WERI-Rb-1 (cell line): ENCODE data around the gene KCTD13.
"Not testable (repeated sequence)": the region's sequence is repeated elsewhere in the genome, so short reads cannot be mapped to it uniquely, and the experiment has no call there.

Source experiments
- DNase-seq: peaks from one replicate; pipeline ENCODE4 v3.0.0-alpha.2; 2020
- H3K27ac ChIP-seq: fragments of 250-450 bp; sonication (Bioruptor Pico); 2 replicates; pipeline ENCODE4 v1.5.1; 2020; ENCODE audit warnings: mild to moderate bottlenecking, moderate library complexity
- H3K27me3 ChIP-seq: fragments of 250-450 bp; sonication (Bioruptor Pico); 2 replicates; pipeline ENCODE4 v1.5.1; 2021; ENCODE audit warnings: mild to moderate bottlenecking, low read depth, moderate library complexity; ENCODE audit not compliant: insufficient read depth, severe bottlenecking
- H3K36me3 ChIP-seq: fragments of 250-450 bp; sonication (Bioruptor Pico); 2 replicates; pipeline ENCODE4 v1.5.1; 2020; ENCODE audit warnings: mild to moderate bottlenecking, moderate library complexity
- H3K4me3 ChIP-seq: 2 replicates; pipeline ENCODE4 v1.5.1; 2011; ENCODE audit warnings: low read depth, mild to moderate bottlenecking, control low read depth, low read length
- H3K9me3 ChIP-seq: fragments of 250-450 bp; sonication (Bioruptor Pico); 2 replicates; pipeline ENCODE4 v1.5.1; 2021; ENCODE audit warnings: mild to moderate bottlenecking, moderate library complexity; ENCODE audit not compliant: severe bottlenecking
- CTCF ChIP-seq: IDR thresholded peaks from 2 replicates; pipeline ENCODE4 v1.5.1; 2011; ENCODE audit warnings: low read depth, mild to moderate bottlenecking, control low read depth, inconsistent platforms, low read length

Gene KCTD13

DNA sequence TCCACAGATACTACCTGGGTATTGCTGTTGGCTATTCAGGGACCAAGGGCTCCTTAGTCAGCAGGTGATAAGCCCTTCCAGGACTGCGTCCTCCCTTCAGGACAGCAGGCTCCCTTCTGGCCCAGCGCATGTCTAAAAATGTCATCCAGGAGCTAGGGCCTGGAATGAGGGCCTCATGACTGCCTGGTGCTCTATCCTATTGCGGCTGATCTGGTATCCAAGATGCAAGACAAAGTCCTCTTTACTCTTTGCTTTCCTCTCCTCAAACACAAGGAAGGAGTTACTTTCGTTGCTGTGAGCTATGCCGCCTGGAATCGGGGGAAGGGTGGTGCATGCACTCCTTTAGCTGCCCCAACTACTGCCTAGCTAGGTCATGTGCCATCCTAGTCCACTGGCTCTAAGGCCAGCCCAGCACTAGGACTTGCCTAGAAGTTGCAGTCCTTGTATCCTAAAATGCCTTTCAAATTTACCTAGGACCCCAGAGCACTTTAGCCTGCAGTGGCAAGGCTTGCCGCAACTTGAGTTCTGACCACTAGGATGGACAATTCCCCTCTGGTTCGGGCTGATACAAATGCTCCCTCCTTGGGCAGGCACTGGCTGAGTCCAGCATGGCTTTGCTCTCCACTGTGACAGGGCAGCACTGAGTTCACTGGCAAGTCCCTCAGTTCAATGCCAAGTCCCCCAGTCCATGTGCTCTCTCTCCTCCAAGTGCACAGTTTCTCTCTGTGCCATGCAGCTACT, 25.8 kb upstream of the KCTD13 start:
- Histone ChIP-seq H3K4me3 (no peak overlapping the region), H3K27ac (no peak overlapping the region), H3K27me3 (no peaks in the 10 kb centered on the region), H3K9me3 (peaks cover 15% of the 10 kb centered on the region), H3K36me3 (no peaks in the 10 kb centered on the region)
- no peak for DNase-seq
- TF ChIP-seq CTCF, result peak; percentile 23; the same call in 1 of the 2 replicates

DNA sequence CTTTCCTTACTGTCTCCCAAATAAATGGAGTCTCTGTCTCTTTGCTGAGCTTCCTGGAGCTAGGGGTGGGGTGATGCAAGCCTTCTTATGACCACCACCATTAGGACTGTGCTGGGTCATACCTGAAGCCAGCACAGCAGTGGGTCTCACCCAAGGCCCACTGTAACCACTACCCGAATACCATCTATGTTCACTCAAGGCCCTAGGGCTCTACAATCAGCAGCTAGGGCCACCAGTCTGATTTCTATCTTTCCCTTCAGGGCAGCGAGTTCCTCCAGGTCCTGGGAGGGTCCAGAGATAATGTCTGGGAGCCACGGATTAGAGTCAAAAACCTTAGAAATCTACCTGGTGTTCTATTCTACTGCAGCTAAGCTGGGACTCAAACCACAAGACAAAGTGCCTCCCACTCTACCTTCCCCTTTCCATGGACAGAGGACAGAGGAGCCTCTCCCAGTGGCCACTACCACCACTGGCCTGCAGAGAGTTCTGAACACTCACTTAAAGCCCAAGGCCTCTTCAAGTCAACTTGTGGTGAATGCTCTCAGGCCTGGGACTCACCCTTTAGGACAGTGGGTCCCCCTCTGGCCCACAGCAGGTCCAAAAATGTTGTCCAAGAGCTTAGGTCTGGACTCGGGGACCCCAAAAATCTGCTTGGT, 24.9 kb upstream of the KCTD13 start:
- no peak overlapping the region for H3K4me3 ChIP-seq
- peaks cover 15% of the 10 kb centered on the region for H3K9me3 ChIP-seq
- H3K27ac ChIP-seq, result no peak overlapping the region
- no peak for DNase-seq
- H3K27me3 ChIP-seq, result no peaks in the 10 kb centered on the region
- TF ChIP-seq CTCF, result no peak
- no peaks in the 10 kb centered on the region for H3K36me3 ChIP-seq

DNA sequence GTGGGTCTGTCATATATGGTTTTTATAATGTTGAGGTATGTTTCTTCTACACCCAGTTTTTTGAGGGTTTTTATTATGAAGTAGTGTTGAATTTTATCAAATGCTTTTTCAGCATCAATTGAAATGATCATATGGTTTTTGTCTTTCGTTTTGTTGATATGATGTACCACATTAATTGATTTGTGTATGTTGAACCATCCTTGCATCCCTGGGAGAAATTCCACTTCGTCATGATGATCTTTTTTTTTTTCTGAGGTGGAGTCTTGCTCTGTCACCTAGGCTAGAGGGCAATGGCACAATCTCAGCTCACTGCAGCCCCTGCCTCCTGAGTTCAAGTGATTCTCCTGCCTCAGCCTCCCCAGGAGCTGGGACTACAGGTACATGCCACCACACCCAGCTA, 21.9 kb upstream of the KCTD13 start:
- DNase-seq, result no peak
- Histone ChIP-seq H3K9me3 (peaks cover 15% of the 10 kb centered on the region), H3K27ac (no peak overlapping the region), H3K4me3 (no peak overlapping the region), H3K36me3 (no peaks in the 10 kb centered on the region), H3K27me3 (no peaks in the 10 kb centered on the region)
- no peak for TF ChIP-seq CTCF

GRCh38 chr16:29943846-29944799, 18.1 kb upstream of the KCTD13 start:
- DNase-seq, result peak; percentile 58
- no peaks in the 10 kb centered on the region for H3K36me3 ChIP-seq
- no peak overlapping the region for H3K4me3 ChIP-seq
- TF ChIP-seq CTCF, result peak; percentile 50; the same call in 1 of the 2 replicates
- peak overlapping the region; percentile 62 for H3K27ac ChIP-seq
- no peaks in the 10 kb centered on the region for H3K27me3 ChIP-seq
- peaks cover 2% of the 10 kb centered on the region for H3K9me3 ChIP-seq

DNA sequence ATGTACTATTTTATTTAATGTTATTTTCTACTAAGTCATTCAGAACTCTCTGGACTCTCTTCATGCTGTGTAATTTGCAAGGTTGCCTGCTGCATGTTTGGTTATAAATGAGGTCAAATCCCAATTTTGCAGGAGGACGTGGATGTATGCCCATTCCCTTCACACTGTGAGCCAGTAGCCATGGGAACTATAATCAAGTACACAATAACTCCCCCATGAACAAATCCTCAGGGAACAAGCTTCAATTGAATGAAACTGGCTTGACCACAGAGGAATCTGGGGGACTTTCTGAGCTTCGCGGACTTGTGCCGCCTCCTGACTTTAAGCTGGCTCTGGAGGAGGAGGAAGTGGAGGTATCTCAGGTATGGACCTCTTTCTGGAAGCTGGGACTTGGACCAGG, 14.6 kb upstream of the KCTD13 start:
- no peak for DNase-seq
- Histone ChIP-seq H3K27me3 (no peaks in the 10 kb centered on the region), H3K36me3 (no peaks in the 10 kb centered on the region), H3K4me3 (no peak overlapping the region), H3K27ac (no peak overlapping the region), H3K9me3 (peaks cover 5% of the 10 kb centered on the region)
- no peak for TF ChIP-seq CTCF

DNA sequence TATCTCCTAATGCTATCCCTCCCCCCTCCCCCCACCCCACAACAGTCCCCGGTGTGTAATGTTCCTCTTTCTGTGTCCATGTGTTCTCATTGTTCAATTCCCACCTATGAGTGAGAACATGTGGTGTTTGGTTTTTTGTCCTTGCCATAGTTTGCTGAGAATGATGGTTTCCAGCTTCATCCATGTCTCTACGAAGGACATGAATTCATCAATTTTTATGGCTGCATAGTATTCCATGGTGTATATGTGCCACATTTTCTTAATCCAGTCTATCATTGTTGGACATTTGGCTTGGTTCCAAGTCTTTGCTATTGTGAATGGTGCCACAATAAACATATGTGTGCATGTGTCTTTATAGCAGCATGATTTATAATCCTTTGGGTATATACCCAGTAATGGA, 5.7 kb upstream of the KCTD13 start:
- not testable (repeated sequence) for H3K27ac ChIP-seq, H3K9me3 ChIP-seq, DNase-seq, H3K27me3 ChIP-seq, H3K4me3 ChIP-seq, H3K36me3 ChIP-seq
